ENCODE measurements around the gene DGAT2. TPM values are rescaled to one million over a fixed set of nuclear protein-coding genes. Genes with fewer than 3 reads are reported as not detected.

Gene DGAT2
- total RNA-seq, 1 donor from 2014 or later = 0.76 TPM

GRCh38 chr11:75733431-75734107 lies 35.0 kb upstream of the DGAT2 start:
- no peak overlapping the region for H3K27ac Mint-ChIP-seq (ENCODE audit: unreplicated experiment)

GRCh38 chr11:75734491-75735180 lies 33.9 kb upstream of the DGAT2 start:
- H3K27me3 Mint-ChIP-seq (ENCODE audit: unreplicated experiment) = peaks cover 4% of the 10 kb centered on the region
- peaks cover 2% of the 10 kb centered on the region for H3K9me3 Mint-ChIP-seq (ENCODE audit: unreplicated experiment)
- H3K27ac Mint-ChIP-seq (ENCODE audit: unreplicated experiment) = no peak overlapping the region
- peaks cover 7% of the 10 kb centered on the region for H3K36me3 Mint-ChIP-seq (ENCODE audit: unreplicated experiment)
- no peak for TF ChIP-seq CTCF (IDR thresholded peaks at IDR 0.05; ENCODE audit: partially characterized antibody, unreplicated experiment)
- no peak for DNase-seq
- no peak overlapping the region for H3K4me3 Mint-ChIP-seq (ENCODE audit: unreplicated experiment)
- peaks cover 11% of the 10 kb centered on the region for H3K4me1 Mint-ChIP-seq (ENCODE audit: low read depth, unreplicated experiment)

More at GRCh38 chr11:75733431-75734107, 35.0 kb upstream of the DGAT2 start:
- peaks cover 2% of the 10 kb centered on the region for H3K9me3 Mint-ChIP-seq (ENCODE audit: unreplicated experiment)
- H3K36me3 Mint-ChIP-seq (ENCODE audit: unreplicated experiment) = peaks cover 7% of the 10 kb centered on the region
- H3K4me1 Mint-ChIP-seq (ENCODE audit: low read depth, unreplicated experiment) = peaks cover 11% of the 10 kb centered on the region
- DNase-seq = no peak
- TF ChIP-seq CTCF (IDR thresholded peaks at IDR 0.05; ENCODE audit: partially characterized antibody, unreplicated experiment) = no peak
- no peak overlapping the region for H3K4me3 Mint-ChIP-seq (ENCODE audit: unreplicated experiment)
- H3K27me3 Mint-ChIP-seq (ENCODE audit: unreplicated experiment) = peaks cover 6% of the 10 kb centered on the region

GRCh38 chr11:75735181-75735845 lies 33.3 kb upstream of the DGAT2 start:
- Mint-ChIP-seq H3K4me1 (ENCODE audit: low read depth, unreplicated experiment) (peaks cover 11% of the 10 kb centered on the region), H3K4me3 (ENCODE audit: unreplicated experiment) (no peak overlapping the region), H3K27ac (ENCODE audit: unreplicated experiment) (no peak overlapping the region), H3K36me3 (ENCODE audit: unreplicated experiment) (peaks cover 7% of the 10 kb centered on the region), H3K9me3 (ENCODE audit: unreplicated experiment) (no peaks in the 10 kb centered on the region), H3K27me3 (ENCODE audit: unreplicated experiment) (peaks cover 4% of the 10 kb centered on the region)
- DNase-seq = no peak
- TF ChIP-seq CTCF (IDR thresholded peaks at IDR 0.05; ENCODE audit: partially characterized antibody, unreplicated experiment) = no peak

- DNase-seq = no peak
- Mint-ChIP-seq H3K4me1 (ENCODE audit: low read depth, unreplicated experiment) (peaks cover 11% of the 10 kb centered on the region), H3K27ac (ENCODE audit: unreplicated experiment) (no peak overlapping the region), H3K36me3 (ENCODE audit: unreplicated experiment) (peaks cover 3% of the 10 kb centered on the region), H3K9me3 (ENCODE audit: unreplicated experiment) (no peaks in the 10 kb centered on the region), H3K27me3 (ENCODE audit: unreplicated experiment) (peaks cover 4% of the 10 kb centered on the region), H3K4me3 (ENCODE audit: unreplicated experiment) (no peak overlapping the region)
- TF ChIP-seq CTCF (IDR thresholded peaks at IDR 0.05; ENCODE audit: partially characterized antibody, unreplicated experiment) = no peak
These were observed 31.3 kb upstream of the DGAT2 start for GRCh38 chr11:75737314-75737713.

Measured in glutamatergic neuron (in vitro differentiated cells).